ENCODE measurements around the gene AATF.

AATF gene

DNA sequence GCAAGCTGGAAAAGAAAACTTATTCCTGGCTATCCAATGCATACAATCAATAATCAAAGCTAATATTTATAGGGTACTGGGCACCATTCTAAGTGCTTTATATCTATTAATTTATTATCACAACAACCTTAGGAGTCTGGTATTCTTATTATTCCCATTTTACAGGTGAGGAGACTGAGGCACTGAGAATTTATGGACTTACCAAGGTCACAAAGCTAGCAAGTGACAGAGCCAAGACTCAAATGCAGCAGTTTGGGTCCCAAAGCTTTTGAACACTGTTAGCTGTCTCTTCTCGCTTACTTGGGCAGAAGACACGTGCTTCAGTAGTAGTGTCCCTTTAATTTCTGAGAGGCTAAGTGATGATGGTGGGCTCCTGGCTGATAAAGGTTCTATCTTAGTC is 152.6 kb downstream of the AATF start:
- H3K27ac ChIP-seq = no peak overlapping the region

DNA sequence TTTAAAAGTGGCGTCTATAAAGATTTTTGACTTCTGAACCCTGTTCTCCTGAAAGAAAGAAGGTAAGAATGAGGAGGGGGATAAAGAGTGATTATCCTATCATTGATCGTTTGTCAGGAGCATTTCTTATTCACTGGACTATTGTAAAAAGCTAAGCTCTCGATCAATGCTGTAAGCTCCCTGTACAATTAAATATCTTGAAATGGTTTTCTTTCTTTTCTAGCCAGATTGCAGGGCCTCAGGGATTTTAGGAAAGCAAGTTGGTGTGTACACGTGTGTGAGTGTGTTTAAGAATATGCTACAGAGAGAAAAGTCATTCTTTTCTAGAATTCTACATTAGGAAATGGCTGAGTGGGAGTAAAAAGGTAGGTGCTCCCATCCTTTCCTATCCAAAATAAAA is 154.5 kb downstream of the AATF start:
- TF ChIP-seq, protein P1, sequence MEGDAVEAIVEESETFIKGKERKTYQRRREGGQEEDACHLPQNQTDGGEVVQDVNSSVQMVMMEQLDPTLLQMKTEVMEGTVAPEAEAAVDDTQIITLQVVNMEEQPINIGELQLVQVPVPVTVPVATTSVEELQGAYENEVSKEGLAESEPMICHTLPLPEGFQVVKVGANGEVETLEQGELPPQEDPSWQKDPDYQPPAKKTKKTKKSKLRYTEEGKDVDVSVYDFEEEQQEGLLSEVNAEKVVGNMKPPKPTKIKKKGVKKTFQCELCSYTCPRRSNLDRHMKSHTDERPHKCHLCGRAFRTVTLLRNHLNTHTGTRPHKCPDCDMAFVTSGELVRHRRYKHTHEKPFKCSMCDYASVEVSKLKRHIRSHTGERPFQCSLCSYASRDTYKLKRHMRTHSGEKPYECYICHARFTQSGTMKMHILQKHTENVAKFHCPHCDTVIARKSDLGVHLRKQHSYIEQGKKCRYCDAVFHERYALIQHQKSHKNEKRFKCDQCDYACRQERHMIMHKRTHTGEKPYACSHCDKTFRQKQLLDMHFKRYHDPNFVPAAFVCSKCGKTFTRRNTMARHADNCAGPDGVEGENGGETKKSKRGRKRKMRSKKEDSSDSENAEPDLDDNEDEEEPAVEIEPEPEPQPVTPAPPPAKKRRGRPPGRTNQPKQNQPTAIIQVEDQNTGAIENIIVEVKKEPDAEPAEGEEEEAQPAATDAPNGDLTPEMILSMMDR (conservative IDR thresholded peaks at IDR 0.05) = no peak
- H3K27ac ChIP-seq = no peak overlapping the region; the same call in 1 of the 2 replicates

More for the DNA sequence above, 152.6 kb downstream of the AATF start:
- TF ChIP-seq, protein P1 (conservative IDR thresholded peaks at IDR 0.05) = no peak

DNA sequence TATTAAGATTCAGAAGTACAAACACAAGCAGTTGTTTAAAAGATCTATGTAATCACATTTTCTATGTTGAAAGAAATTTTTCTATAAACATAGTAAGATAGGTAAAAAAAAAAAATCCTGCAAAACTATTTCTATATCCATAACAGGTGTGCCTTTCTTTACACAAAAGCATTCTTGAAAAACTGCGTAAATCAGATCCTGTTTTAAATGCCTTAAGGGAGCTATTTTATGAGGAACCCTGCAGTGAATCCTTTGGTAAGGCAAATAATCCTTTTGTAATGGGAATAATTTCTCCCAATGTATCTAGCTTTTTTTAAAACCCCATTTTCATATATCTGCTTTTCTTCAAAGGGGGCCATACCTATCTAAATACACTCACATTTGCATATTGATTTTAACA is 157.3 kb downstream of the AATF start:
- H3K27ac ChIP-seq = peak overlapping the region; percentile 76
- TF ChIP-seq, protein P1 (conservative IDR thresholded peaks at IDR 0.05) = no peak
